Fibroblast of lung (primary cell): ENCODE data around the gene ZCCHC2.

ENCODE experiments used
- EZH2 ChIP-seq: IDR thresholded peaks from 2 replicates; pipeline ENCODE4 v1.5.1; 2012; ENCODE audit warnings: low read length, control low read depth, mild to moderate bottlenecking; ENCODE audit errors: missing control alignments
- TF ChIP-seq, protein P1 (sequence below), 2 donors: IDR thresholded peaks in 1 of 2; conservative IDR thresholded peaks in 1 of 2; 1 replicate in 1 of 2; 2 replicates in 1 of 2; pipeline ENCODE4 v1.5.1; 2011 to 2012; ENCODE audit warnings: low read length in 2 of 2, control low read depth in 1 of 2, inconsistent platforms in 1 of 2, low read depth in 1 of 2, mild to moderate bottlenecking in 1 of 2

DNA sequence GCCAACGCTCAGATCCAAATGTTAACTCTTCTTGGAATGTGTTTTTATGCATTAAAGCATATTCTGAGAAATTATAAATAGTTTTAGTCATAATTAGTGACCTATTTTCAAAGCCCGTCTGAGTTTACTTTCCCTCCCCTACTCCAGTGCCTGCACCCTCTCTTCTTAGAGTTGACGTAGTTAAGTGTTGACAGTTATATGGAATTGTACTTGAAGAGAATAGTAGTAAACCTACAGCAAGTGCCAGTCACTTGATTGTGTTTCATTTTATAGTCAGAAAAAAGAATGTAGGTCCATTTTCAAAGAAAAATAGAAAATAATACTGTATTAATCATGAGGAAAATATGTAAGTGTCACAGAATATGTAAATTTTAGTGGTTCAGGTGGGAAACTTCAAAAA lies 41.2 kb downstream of the ZCCHC2 start:
- TF ChIP-seq, protein P1, sequence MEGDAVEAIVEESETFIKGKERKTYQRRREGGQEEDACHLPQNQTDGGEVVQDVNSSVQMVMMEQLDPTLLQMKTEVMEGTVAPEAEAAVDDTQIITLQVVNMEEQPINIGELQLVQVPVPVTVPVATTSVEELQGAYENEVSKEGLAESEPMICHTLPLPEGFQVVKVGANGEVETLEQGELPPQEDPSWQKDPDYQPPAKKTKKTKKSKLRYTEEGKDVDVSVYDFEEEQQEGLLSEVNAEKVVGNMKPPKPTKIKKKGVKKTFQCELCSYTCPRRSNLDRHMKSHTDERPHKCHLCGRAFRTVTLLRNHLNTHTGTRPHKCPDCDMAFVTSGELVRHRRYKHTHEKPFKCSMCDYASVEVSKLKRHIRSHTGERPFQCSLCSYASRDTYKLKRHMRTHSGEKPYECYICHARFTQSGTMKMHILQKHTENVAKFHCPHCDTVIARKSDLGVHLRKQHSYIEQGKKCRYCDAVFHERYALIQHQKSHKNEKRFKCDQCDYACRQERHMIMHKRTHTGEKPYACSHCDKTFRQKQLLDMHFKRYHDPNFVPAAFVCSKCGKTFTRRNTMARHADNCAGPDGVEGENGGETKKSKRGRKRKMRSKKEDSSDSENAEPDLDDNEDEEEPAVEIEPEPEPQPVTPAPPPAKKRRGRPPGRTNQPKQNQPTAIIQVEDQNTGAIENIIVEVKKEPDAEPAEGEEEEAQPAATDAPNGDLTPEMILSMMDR (conservative IDR thresholded peaks at IDR 0.05 in 1 of 2, IDR thresholded peaks at IDR 0.05 in 1 of 2; ENCODE audit: low read depth in 1 of 2, low read length in 2 of 2): no peak
- TF ChIP-seq EZH2: no peak
